ENCODE results near the gene UBE2N.

UBE2N gene

DNA sequence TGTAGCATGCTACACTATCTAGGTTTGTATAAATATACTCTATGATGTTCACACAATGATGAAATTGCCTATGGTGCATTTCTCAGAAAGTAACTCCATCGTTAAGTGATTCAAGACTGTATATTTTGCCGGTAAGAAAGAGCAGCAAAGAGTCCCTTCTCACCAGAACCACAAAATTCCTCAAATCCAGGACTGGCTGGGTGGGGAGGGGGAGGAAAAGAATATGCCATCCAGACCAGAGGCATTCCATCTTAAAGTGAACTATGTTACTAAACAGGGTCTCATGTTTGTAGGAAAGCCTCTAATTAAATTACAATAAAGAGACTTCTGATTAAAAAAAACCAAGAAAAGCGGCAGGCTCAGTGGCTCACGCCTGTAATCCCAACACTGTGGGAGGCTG is 11.5 kb downstream of the UBE2N start:
- Histone ChIP-seq H3K27ac (ENCODE audit: poor library complexity, severe bottlenecking) (no peak overlapping the region), H3K9me3 (ENCODE audit: severe bottlenecking) (no peaks in the 10 kb centered on the region), H3K27me3 (ENCODE audit: insufficient read depth, poor library complexity, severe bottlenecking) (no peaks in the 10 kb centered on the region), H3K4me1 (ENCODE audit: insufficient read depth, poor library complexity, severe bottlenecking) (peaks cover 30% of the 10 kb centered on the region), H3K36me3 (ENCODE audit: low read depth) (peaks cover 11% of the 10 kb centered on the region; the same call in 1 of the 2 replicates), H3K4me3 (ENCODE audit: severe bottlenecking) (no peak overlapping the region)
- DNase-seq (ENCODE audit: low spot score) (no peak), ATAC-seq (ENCODE audit: low read depth) (no peak)
- TF ChIP-seq CTCF (IDR thresholded peaks at IDR 0.05; ENCODE audit: poor library complexity, severe bottlenecking): no peak

DNA sequence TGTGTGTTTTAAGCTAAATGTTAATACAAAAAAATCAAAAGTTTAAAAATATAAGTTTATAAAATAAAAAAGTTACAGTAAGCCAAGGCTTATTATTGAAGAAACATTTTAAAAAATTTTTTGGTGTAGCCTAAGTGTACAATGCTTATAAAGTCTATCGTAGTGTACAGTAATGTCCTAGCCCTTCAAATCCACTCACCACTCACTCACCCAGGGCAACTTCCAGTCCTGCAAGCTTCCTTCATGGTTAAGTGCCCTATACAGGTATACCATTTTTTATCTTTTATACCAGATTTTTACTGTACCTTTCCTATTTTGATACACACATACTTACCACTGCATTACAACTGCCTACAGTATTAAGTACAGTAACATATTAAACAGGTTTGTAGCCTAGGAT is 11.9 kb downstream of the UBE2N start:
- TF ChIP-seq CTCF (IDR thresholded peaks at IDR 0.05; ENCODE audit: poor library complexity, severe bottlenecking): no peak
- ATAC-seq (ENCODE audit: low read depth) (peak; percentile 65; the same call in 2 of the 3 replicates), DNase-seq (ENCODE audit: low spot score) (no peak)
- Histone ChIP-seq H3K4me1 (ENCODE audit: insufficient read depth, poor library complexity, severe bottlenecking) (peaks cover 28% of the 10 kb centered on the region), H3K27me3 (ENCODE audit: insufficient read depth, poor library complexity, severe bottlenecking) (no peaks in the 10 kb centered on the region), H3K27ac (ENCODE audit: poor library complexity, severe bottlenecking) (no peak overlapping the region), H3K9me3 (ENCODE audit: severe bottlenecking) (no peaks in the 10 kb centered on the region), H3K36me3 (ENCODE audit: low read depth) (peaks cover 11% of the 10 kb centered on the region; the same call in 1 of the 2 replicates), H3K4me3 (ENCODE audit: severe bottlenecking) (no peak overlapping the region)

DNA sequence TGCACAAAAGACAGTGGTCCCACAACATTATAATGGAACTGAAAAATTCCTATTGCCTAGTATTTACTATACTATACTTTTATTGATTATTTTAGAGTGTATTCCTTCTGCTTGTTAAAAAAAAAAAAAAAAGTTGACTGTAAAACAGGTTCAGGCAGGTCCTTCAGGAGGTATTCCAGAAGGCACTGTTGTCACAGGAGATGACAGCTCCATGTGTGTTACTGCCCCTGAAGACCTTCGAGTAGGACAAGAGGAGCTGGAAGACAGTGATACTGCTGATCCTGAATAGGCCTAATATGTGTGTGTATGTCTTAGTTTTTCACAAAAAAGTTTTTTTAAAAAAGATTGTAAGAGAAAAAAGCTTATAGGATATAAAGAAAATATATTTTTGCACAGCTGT is 12.3 kb downstream of the UBE2N start:
- H3K4me3 ChIP-seq (ENCODE audit: severe bottlenecking): no peak overlapping the region
- H3K27me3 ChIP-seq (ENCODE audit: insufficient read depth, poor library complexity, severe bottlenecking): no peaks in the 10 kb centered on the region
- no peak for TF ChIP-seq CTCF (IDR thresholded peaks at IDR 0.05; ENCODE audit: poor library complexity, severe bottlenecking)
- peaks cover 24% of the 10 kb centered on the region for H3K4me1 ChIP-seq (ENCODE audit: insufficient read depth, poor library complexity, severe bottlenecking)
- H3K36me3 ChIP-seq (ENCODE audit: low read depth): peaks cover 9% of the 10 kb centered on the region; the same call in 1 of the 2 replicates
- H3K27ac ChIP-seq (ENCODE audit: poor library complexity, severe bottlenecking): no peak overlapping the region
- DNase-seq (ENCODE audit: low spot score) (no peak), ATAC-seq (ENCODE audit: low read depth) (no peak)
- no peaks in the 10 kb centered on the region for H3K9me3 ChIP-seq (ENCODE audit: severe bottlenecking)

GRCh38 chr12:93427779-93428564 is 13.8 kb downstream of the UBE2N start:
- Histone ChIP-seq H3K9me3 (ENCODE audit: severe bottlenecking) (no peaks in the 10 kb centered on the region), H3K4me3 (ENCODE audit: severe bottlenecking) (no peak overlapping the region), H3K36me3 (ENCODE audit: low read depth) (0 out of 2 replicates have a peak, but pooled peaks cover 5% of the 10 kb centered on the region), H3K27ac (ENCODE audit: poor library complexity, severe bottlenecking) (no peak overlapping the region), H3K4me1 (ENCODE audit: insufficient read depth, poor library complexity, severe bottlenecking) (peaks cover 23% of the 10 kb centered on the region), H3K27me3 (ENCODE audit: insufficient read depth, poor library complexity, severe bottlenecking) (no peaks in the 10 kb centered on the region)
- ATAC-seq (ENCODE audit: low read depth): peak; percentile 63; the same call in 2 of the 3 replicates
- DNase-seq (ENCODE audit: low spot score): no peak
- TF ChIP-seq CTCF (IDR thresholded peaks at IDR 0.05; ENCODE audit: poor library complexity, severe bottlenecking): no peak

DNA sequence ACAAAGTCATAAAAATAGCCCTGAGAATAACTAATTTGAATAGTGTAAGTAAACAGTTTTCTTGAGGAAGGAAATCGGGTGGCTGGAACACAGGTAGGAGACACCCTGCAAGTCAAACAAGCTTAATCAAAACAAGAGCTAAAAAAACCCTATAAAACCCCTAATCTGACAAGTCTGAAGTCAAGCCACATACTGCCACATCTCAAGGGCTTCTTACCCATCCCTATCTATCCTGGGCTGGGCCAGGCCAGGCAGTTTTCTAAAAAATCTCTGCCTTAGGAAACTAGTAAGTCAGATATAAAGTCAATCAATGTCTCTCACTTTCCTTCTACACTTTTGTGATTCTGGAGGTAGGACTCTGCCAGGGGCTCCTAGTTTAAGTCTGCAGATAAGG is 15.3 kb downstream of the UBE2N start:
- DNase-seq (ENCODE audit: low spot score): no peak
- H3K9me3 ChIP-seq (ENCODE audit: severe bottlenecking): no peaks in the 10 kb centered on the region
- no peaks in the 10 kb centered on the region for H3K27me3 ChIP-seq (ENCODE audit: insufficient read depth, poor library complexity, severe bottlenecking)
- 0 out of 2 replicates have a peak, but pooled peaks cover 5% of the 10 kb centered on the region for H3K36me3 ChIP-seq (ENCODE audit: low read depth)
- H3K4me1 ChIP-seq (ENCODE audit: insufficient read depth, poor library complexity, severe bottlenecking): peaks cover 23% of the 10 kb centered on the region
- TF ChIP-seq CTCF (IDR thresholded peaks at IDR 0.05; ENCODE audit: poor library complexity, severe bottlenecking): no peak
- H3K4me3 ChIP-seq (ENCODE audit: severe bottlenecking): no peak overlapping the region
- ATAC-seq (ENCODE audit: low read depth): no peak
- H3K27ac ChIP-seq (ENCODE audit: poor library complexity, severe bottlenecking): no peak overlapping the region

Data from RWPE2 (cell line).